Measurements from ENCODE around the gene ITPR3.

Gene ITPR3

DNA sequence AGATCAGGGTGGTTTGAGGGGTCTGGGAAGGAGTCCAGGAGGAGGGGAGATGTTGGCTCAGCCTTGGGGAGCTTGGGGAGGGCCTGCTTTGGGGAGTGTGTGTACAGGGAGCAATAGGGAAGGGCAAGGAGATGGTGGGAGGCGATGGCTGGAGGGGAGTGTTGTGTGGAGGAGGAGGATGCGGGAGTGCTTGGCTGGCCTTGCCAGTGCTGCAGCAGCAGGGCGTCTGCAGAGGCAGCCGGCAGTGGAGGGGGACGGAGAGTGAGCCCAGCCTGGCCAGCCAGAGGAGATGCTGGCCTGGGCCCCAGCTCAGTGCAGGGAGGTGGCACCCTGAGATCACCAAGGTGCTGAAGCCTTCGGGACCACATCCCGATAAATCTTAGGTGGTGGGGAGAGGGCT is 121.7 kb downstream of the ITPR3 start:
- TF ChIP-seq, protein P1, sequence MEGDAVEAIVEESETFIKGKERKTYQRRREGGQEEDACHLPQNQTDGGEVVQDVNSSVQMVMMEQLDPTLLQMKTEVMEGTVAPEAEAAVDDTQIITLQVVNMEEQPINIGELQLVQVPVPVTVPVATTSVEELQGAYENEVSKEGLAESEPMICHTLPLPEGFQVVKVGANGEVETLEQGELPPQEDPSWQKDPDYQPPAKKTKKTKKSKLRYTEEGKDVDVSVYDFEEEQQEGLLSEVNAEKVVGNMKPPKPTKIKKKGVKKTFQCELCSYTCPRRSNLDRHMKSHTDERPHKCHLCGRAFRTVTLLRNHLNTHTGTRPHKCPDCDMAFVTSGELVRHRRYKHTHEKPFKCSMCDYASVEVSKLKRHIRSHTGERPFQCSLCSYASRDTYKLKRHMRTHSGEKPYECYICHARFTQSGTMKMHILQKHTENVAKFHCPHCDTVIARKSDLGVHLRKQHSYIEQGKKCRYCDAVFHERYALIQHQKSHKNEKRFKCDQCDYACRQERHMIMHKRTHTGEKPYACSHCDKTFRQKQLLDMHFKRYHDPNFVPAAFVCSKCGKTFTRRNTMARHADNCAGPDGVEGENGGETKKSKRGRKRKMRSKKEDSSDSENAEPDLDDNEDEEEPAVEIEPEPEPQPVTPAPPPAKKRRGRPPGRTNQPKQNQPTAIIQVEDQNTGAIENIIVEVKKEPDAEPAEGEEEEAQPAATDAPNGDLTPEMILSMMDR (IDR thresholded peaks at IDR 0.05; ENCODE audit: control insufficient read depth, extremely low read depth, insufficient read depth) = no peak
- no peak for DNase-seq (ENCODE audit: low read depth)
- H3K4me3 ChIP-seq (ENCODE audit: low read depth, low read length) = no peak overlapping the region

DNA sequence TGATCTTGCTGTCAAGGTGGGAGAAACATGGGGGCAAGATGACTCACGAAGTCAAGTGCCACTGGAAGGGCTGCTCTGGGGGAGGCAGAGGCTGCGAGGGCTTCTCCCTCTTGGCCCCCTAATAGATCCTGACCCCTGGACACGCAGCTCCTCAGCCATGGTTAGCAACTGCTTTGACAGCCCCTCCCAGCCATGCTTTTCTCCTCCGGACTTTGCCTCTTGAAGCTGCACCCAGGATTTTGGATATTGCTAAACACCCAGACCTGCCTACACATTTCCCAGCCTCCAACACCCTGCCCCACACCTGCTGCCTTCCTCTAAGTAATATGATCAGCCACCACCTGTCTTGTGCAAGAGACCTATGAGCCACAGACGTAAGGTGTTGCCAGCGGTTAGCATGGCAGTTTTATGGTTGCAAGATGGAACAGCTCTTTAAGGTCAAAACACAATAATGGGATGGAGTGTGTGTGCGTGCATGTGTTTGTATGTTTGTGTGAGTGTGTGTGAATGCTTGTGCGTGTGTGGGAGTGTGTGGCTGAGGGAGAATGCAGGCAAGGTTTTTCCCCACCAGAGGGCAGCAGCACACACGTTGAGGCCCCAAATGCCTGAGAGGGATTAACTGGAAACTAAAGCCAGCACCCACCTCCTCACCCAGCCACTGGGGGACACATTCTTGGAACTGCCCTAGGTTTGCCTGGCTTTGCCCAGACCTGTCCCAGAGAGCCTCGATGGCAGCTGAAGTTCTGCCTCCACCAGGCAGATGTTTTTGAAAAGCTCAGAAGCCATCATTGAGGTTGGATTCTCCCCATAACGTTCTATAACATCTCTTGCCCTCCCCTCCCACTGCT is 123.1 kb downstream of the ITPR3 start:
- no peak for DNase-seq (ENCODE audit: low read depth)
- no peak overlapping the region for H3K4me3 ChIP-seq (ENCODE audit: low read depth, low read length)
- TF ChIP-seq, protein P1 (IDR thresholded peaks at IDR 0.05; ENCODE audit: control insufficient read depth, extremely low read depth, insufficient read depth) = peak; percentile 90

DNA sequence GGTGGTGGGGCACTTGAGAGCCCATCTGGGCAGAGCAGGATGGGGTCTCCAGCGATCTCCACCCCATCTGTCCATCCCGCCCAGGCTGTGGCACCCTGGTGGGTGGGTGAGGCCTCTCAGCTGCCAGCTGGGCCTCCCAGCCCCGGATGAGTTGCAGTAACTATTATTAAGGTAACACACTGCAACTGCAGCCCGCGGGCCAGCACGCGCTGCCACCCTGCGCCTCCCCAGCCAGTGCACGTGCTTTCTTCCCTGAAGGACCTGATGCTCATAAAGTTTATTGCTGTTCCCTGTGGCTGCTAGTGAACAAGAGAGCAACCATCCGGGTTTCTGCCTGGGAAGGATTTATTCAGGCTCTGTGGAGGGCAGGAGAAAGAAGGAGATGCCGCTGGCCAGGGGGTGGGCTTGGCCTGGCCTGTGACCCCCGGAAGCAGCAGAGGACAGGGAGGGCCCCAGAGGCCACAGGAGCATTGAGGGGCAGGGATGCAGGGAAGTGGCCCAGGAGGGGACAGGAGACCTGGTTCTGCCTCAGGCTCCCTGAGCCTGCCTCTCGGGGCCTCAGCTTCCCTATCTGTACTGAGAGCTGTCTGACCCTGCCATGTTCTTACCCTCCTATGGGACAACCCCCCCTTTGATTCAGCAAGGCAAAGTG is 123.9 kb downstream of the ITPR3 start:
- DNase-seq (ENCODE audit: low read depth) = no peak
- H3K4me3 ChIP-seq (ENCODE audit: low read depth, low read length) = no peak overlapping the region
- TF ChIP-seq, protein P1 (IDR thresholded peaks at IDR 0.05; ENCODE audit: control insufficient read depth, extremely low read depth, insufficient read depth) = no peak

DNA sequence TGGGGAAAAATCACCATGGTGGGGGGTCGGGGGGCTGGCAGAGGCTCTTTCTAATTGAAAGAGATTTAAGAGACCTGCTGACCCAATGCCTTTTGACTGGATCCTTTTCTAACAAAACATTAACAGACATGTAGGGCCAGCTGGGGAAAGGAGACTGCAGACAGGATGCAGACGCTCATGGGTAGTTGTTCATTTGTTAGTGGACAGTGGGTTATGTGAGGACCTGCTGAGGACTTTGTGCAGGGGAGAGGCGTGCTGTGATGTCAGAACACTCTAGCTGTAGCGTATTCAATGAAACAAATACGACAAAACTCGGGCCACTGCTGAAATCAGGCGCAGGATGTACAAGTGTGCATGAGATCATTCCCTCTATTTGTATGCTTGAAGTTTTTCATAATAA is 124.4 kb downstream of the ITPR3 start:
- TF ChIP-seq, protein P1 (IDR thresholded peaks at IDR 0.05; ENCODE audit: control insufficient read depth, extremely low read depth, insufficient read depth) = no peak
- DNase-seq (ENCODE audit: low read depth) = no peak

More for the DNA sequence above, 124.4 kb downstream of the ITPR3 start:
- no peak overlapping the region for H3K4me3 ChIP-seq (ENCODE audit: low read depth, low read length)
